CD4-positive, alpha-beta T cell (primary cell): ENCODE measurements around the gene KIR3DL2. TPM values are rescaled to one million over a fixed set of nuclear protein-coding genes. Genes with fewer than 3 reads are reported as not detected.

Source experiments
- ATAC-seq: fragments of 200-7000 bp; cut with Tn5 transposase; one replicate; pipeline ENCODE4 v1.10.0; 2022; ENCODE audit warnings: mild to moderate bottlenecking; ENCODE audit not compliant: poor library complexity
- CTCF ChIA-PET: fragments of 350-600 bp; sonication (Branson Sonifier 250); formaldehyde crosslinking; loops from one replicate; lab custom pipeline; 2021; ENCODE audit warnings: antibody characterized with exemption, inconsistent platforms; lab: Charles Lee
- POLR2A ChIA-PET: fragments of 350-600 bp; sonication (Branson Sonifier 250); formaldehyde crosslinking; loops from one replicate; lab custom pipeline; 2021; ENCODE audit warnings: antibody characterized with exemption, inconsistent platforms; lab: Charles Lee
- DNase-seq, 14 experiments: peaks; one replicate each; pipeline ENCODE4 v3.0.0-alpha.2; 2013 to 2020; ENCODE audit warnings: mixed read lengths in 2 of 14
- H3K27ac ChIP-seq, 2 donors: one replicate each; pipeline versions ENCODE4 v1.5.1 to v1.7.0; 2013; ENCODE audit warnings: low read length in 2 of 2, low read depth in 1 of 2, mild to moderate bottlenecking in 1 of 2
- H3K27me3 ChIP-seq, 2 experiments: 1 replicate in 1 of 2; 2 replicates in 1 of 2; pipeline versions ENCODE4 v1.6.1 to v1.7.0; 2013; ENCODE audit warnings: low read length in 2 of 2, control low read depth in 1 of 2, mild to moderate bottlenecking in 1 of 2, moderate library complexity in 1 of 2; ENCODE audit not compliant: insufficient read depth in 2 of 2, control insufficient read depth in 1 of 2
- H3K36me3 ChIP-seq: one replicate; pipeline ENCODE4 v1.6.1; 2013; ENCODE audit warnings: low read length, control low read depth; ENCODE audit not compliant: insufficient read depth
- H3K4me1 ChIP-seq: one replicate; pipeline ENCODE4 v1.6.1; 2013; ENCODE audit warnings: low read length, control low read depth; ENCODE audit not compliant: insufficient read depth
- H3K4me3 ChIP-seq: one replicate; pipeline ENCODE4 v1.5.1; 2013; ENCODE audit warnings: mild to moderate bottlenecking, low read length, moderate library complexity
- H3K9me3 ChIP-seq, 2 experiments: 1 replicate in 1 of 2; 2 replicates in 1 of 2; pipeline versions ENCODE4 v1.6.1 to v1.7.0; 2013; ENCODE audit warnings: low read length in 2 of 2, mild to moderate bottlenecking in 2 of 2, control low read depth in 1 of 2, moderate library complexity in 1 of 2; ENCODE audit not compliant: control insufficient read depth in 1 of 2, insufficient read depth in 1 of 2
- H3K27ac Mint-ChIP-seq: one replicate; pipeline ENCODE4 v1.8.0; 2020; ENCODE audit warnings: mixed read lengths
- H3K27me3 Mint-ChIP-seq: one replicate; pipeline ENCODE4 v1.8.0; 2021; ENCODE audit warnings: mixed read lengths
- H3K36me3 Mint-ChIP-seq: one replicate; pipeline ENCODE4 v1.8.0; 2021; ENCODE audit warnings: low read depth, mixed read lengths
- H3K4me1 Mint-ChIP-seq: one replicate; pipeline ENCODE4 v1.8.0; 2021; ENCODE audit warnings: low read depth, mixed read lengths
- H3K4me3 Mint-ChIP-seq: one replicate; pipeline ENCODE4 v1.8.0; 2020; ENCODE audit warnings: mild to moderate bottlenecking, mixed read lengths
- H3K9me3 Mint-ChIP-seq: one replicate; pipeline ENCODE4 v1.8.0; 2020; ENCODE audit warnings: mixed read lengths
- intact Hi-C, 2 experiments: fragments of 100-400 bp; cut with DNase I in 1 of 2; cut with micrococcal nuclease in 1 of 2; formaldehyde crosslinking; loops; one replicate each; pipeline versions ENCODE4 v1.15.1 to v1.9.0; 2023 to 2025; cut with DNase I, micrococcal nuclease
- total RNA-seq, 174 experiments: library from RNA in 2 of 174; stranded (reverse) in 2 of 174; gene quantifications; one replicate each; pipeline ENCODE4 v1.2.3 and lab custom pipeline; 2021 to 2026
- TF ChIP-seq, protein P1 (sequence below): fragments of 200-600 bp; IDR thresholded peaks from one replicate; pipeline ENCODE4 v1.8.0; 2022; ENCODE audit warnings: antibody characterized with exemption, mild to moderate bottlenecking

The KIR3DL2 gene
- total RNA-seq, 2 experiments from 2014 or later, result 1.4 to 1.6 TPM

DNA sequence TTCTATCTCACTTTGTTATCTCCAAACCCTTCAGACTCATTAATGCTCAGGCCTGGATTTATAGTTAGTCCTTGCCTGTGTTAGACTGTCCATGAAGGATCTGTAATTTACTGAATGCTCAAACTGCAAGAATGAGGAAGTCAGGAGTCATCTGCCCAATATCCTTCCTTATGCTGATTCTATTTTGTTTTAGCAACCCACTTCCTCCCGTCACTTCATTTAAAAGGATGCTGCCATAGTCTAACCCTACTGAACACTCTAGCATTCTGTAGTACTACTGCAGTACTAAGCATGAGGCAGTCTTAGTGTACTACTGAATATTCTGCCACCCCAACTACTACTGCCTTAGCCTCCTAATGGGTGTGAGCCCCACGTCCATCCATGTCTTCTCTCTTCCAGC is 25.3 kb downstream of the KIR3DL2 start:
- H3K27ac ChIP-seq, result no peak overlapping the region
- no peak overlapping the region for H3K4me3 ChIP-seq
- ATAC-seq, result no peak

GRCh38 chr19:54877471-54877870 is 27.2 kb downstream of the KIR3DL2 start:
- peaks cover 0 to 14% of the 10 kb centered on the region in 2 experiments for H3K9me3 ChIP-seq
- peaks cover 29% of the 10 kb centered on the region for H3K27me3 Mint-ChIP-seq
- peaks cover 10 to 14% of the 10 kb centered on the region in 2 experiments for H3K27me3 ChIP-seq
- intact Hi-C loops, result no loop called here
- ATAC-seq (no peak), DNase-seq (no peak)
- H3K4me3 ChIP-seq, result no peak overlapping the region
- H3K27ac ChIP-seq, result no peak overlapping the region
- no peaks in the 10 kb centered on the region for H3K4me1 ChIP-seq
- H3K4me1 Mint-ChIP-seq, result no peaks in the 10 kb centered on the region
- TF ChIP-seq, protein P1, sequence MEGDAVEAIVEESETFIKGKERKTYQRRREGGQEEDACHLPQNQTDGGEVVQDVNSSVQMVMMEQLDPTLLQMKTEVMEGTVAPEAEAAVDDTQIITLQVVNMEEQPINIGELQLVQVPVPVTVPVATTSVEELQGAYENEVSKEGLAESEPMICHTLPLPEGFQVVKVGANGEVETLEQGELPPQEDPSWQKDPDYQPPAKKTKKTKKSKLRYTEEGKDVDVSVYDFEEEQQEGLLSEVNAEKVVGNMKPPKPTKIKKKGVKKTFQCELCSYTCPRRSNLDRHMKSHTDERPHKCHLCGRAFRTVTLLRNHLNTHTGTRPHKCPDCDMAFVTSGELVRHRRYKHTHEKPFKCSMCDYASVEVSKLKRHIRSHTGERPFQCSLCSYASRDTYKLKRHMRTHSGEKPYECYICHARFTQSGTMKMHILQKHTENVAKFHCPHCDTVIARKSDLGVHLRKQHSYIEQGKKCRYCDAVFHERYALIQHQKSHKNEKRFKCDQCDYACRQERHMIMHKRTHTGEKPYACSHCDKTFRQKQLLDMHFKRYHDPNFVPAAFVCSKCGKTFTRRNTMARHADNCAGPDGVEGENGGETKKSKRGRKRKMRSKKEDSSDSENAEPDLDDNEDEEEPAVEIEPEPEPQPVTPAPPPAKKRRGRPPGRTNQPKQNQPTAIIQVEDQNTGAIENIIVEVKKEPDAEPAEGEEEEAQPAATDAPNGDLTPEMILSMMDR, result no peak
- no peaks in the 10 kb centered on the region for H3K36me3 ChIP-seq
- ChIA-PET CTCF (no interaction called here), POLR2A (no interaction called here)
- no peaks in the 10 kb centered on the region for H3K36me3 Mint-ChIP-seq
- no peak overlapping the region for H3K27ac Mint-ChIP-seq
- no peak overlapping the region for H3K4me3 Mint-ChIP-seq
- no peaks in the 10 kb centered on the region for H3K9me3 Mint-ChIP-seq

More for the DNA sequence above, 25.3 kb downstream of the KIR3DL2 start:
- peaks cover 0 to under 1% of the 10 kb centered on the region in 2 experiments for H3K27me3 ChIP-seq
- no peaks in the 10 kb centered on the region for H3K4me1 Mint-ChIP-seq
- no peaks in the 10 kb centered on the region for H3K9me3 Mint-ChIP-seq
- ChIA-PET CTCF (no interaction called here), POLR2A (no interaction called here)
- no peak overlapping the region for H3K4me3 Mint-ChIP-seq
- H3K27ac Mint-ChIP-seq, result no peak overlapping the region
- no peaks in the 10 kb centered on the region for H3K36me3 ChIP-seq
- intact Hi-C loops, result no loop called here
- no peaks in the 10 kb centered on the region for H3K9me3 ChIP-seq
- peak in 2 of 14 experiments; percentile 25 to 37 for DNase-seq
- H3K27me3 Mint-ChIP-seq, result peaks cover 27% of the 10 kb centered on the region
- no peaks in the 10 kb centered on the region for H3K36me3 Mint-ChIP-seq
- TF ChIP-seq, protein P1, result no peak
- H3K4me1 ChIP-seq, result no peaks in the 10 kb centered on the region

DNA sequence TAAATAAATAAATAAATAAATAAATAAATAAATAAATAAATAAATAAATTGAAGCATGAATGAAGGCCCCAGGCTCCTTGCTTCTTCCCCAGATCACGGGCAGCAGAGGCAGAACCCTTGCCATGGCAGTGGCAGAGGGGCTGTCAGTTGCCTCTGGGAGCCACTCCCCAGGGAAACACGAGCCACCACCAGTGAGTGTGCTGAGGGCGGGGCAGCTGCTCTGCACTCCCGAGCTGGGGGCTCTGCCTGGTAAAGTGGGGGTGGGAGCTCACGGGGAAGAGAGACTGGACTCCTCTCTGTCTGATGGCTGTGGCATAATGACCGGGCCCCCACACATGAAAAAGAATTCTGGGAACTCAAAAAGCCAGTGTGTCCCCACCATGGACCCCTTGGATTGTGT is 31.6 kb downstream of the KIR3DL2 start:
- Histone ChIP-seq H3K4me3 (no peak overlapping the region), H3K36me3 (no peaks in the 10 kb centered on the region), H3K9me3 (peaks cover 0 to 28% of the 10 kb centered on the region in 2 experiments), H3K27me3 (peaks cover 10 to 14% of the 10 kb centered on the region in 2 experiments), H3K4me1 (no peaks in the 10 kb centered on the region), H3K27ac (no peak overlapping the region)
- intact Hi-C loops, result no loop called here
- DNase-seq (no peak), ATAC-seq (no peak)
- H3K9me3 Mint-ChIP-seq, result no peaks in the 10 kb centered on the region
- H3K4me1 Mint-ChIP-seq, result no peaks in the 10 kb centered on the region
- H3K36me3 Mint-ChIP-seq, result no peaks in the 10 kb centered on the region
- H3K4me3 Mint-ChIP-seq, result no peak overlapping the region
- TF ChIP-seq, protein P1, result no peak
- CTCF ChIA-PET, result no interaction called here
- POLR2A ChIA-PET, result no interaction called here
- peaks cover 36% of the 10 kb centered on the region for H3K27me3 Mint-ChIP-seq
- H3K27ac Mint-ChIP-seq, result no peak overlapping the region
